ENCODE measurements around the gene CNPY4. TPM values are rescaled to one million over a fixed set of nuclear protein-coding genes. Genes with fewer than 3 reads are reported as not detected.
A peak's percentile ranks its signal among the peaks of the same experiment; 100 is the strongest.

CNPY4 gene
- total RNA-seq, 1 experiment from 2014 or later, result 10.4 TPM

DNA sequence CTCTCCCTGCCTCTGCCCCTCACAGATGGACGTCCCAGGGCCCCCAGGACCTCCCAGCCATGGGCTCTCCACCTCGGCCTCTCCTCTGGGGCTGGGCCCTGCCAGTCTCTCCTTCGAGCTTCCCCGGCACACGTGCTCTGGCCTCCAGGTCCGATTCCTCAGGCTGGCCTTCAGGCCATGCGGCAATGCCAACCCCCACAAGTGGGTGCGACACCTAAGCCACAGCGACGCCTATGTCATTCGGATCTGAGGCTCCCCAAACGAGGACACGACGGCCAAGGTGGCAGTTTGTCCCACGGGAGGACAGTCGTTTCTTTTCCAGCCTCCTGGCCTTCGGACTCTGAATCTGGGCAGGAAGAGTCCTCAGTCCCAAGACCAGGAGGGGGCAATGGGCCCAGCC, 12.8 kb upstream of the CNPY4 start:
- Mint-ChIP-seq H3K4me3 (peak overlapping the region in 1 of 2 experiments; percentile 57; a peak in 1 of 5 replicates), H3K27me3 (ENCODE audit: low read depth) (no peaks in the 10 kb centered on the region; the same call in 1 of the 2 replicates), H3K4me1 (peaks cover 3 to 6% of the 10 kb centered on the region in 2 experiments; a peak in 3 of 4 replicates), H3K27ac (no peak overlapping the region), H3K36me3 (ENCODE audit: insufficient read depth in 1 of 3, low read depth in 3 of 3) (peaks cover 53 to 76% (median 75%) of the 10 kb centered on the region in 3 experiments), H3K9me3 (no peaks in the 10 kb centered on the region)
- H2BK12ac ChIP-seq (ENCODE audit: insufficient read length, low read depth, low read length), result no peak overlapping the region
- no peaks in the 10 kb centered on the region for H3K4me1 ChIP-seq (ENCODE audit: insufficient read depth, low read length)
- no peak overlapping the region for H4K8ac ChIP-seq (replicated peaks; ENCODE audit: insufficient read length, low read depth, low read length)
- H3K23me2 ChIP-seq (ENCODE audit: insufficient read length, low read depth, low read length, poor library complexity, severe bottlenecking), result no peaks in the 10 kb centered on the region
- no peak overlapping the region for H4K5ac ChIP-seq (ENCODE audit: insufficient read length, low read depth, low read length)
- TF ChIP-seq, protein P1, sequence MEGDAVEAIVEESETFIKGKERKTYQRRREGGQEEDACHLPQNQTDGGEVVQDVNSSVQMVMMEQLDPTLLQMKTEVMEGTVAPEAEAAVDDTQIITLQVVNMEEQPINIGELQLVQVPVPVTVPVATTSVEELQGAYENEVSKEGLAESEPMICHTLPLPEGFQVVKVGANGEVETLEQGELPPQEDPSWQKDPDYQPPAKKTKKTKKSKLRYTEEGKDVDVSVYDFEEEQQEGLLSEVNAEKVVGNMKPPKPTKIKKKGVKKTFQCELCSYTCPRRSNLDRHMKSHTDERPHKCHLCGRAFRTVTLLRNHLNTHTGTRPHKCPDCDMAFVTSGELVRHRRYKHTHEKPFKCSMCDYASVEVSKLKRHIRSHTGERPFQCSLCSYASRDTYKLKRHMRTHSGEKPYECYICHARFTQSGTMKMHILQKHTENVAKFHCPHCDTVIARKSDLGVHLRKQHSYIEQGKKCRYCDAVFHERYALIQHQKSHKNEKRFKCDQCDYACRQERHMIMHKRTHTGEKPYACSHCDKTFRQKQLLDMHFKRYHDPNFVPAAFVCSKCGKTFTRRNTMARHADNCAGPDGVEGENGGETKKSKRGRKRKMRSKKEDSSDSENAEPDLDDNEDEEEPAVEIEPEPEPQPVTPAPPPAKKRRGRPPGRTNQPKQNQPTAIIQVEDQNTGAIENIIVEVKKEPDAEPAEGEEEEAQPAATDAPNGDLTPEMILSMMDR (conservative IDR thresholded peaks at IDR 0.05), result no peak
- no peak overlapping the region for H3K14ac ChIP-seq (ENCODE audit: insufficient read depth, low read length)
- H3K4me2 ChIP-seq (ENCODE audit: insufficient read depth, insufficient read length, low read length), result no peak overlapping the region
- WGBS (ENCODE audit: extremely low coverage, insufficient read length, low lambda C conversion rate), result no CpG with 5 or more reads among the region's 17 CpGs
- H3K18ac ChIP-seq (ENCODE audit: insufficient read length, low read depth, low read length), result no peak overlapping the region
- H3K27me3 ChIP-seq (ENCODE audit: insufficient read depth, low read length), result no peaks in the 10 kb centered on the region
- H4K20me1 ChIP-seq (ENCODE audit: control insufficient read depth, insufficient read depth, insufficient read length), result no peaks in the 10 kb centered on the region
- no peak overlapping the region for H3K4ac ChIP-seq (ENCODE audit: low read depth, low read length)
- H3K9ac ChIP-seq (ENCODE audit: extremely low read depth, insufficient read length, low read length), result no peak overlapping the region
- no peak overlapping the region for H2BK120ac ChIP-seq (ENCODE audit: low read depth, low read length, poor library complexity, severe bottlenecking)
- H2BK15ac ChIP-seq (ENCODE audit: low read depth, low read length), result no peak overlapping the region
- H3K79me2 ChIP-seq (ENCODE audit: insufficient read depth, low read length), result no peaks in the 10 kb centered on the region
- no peak overlapping the region for H3K23ac ChIP-seq (ENCODE audit: insufficient read length, low read depth, low read length)
- no peak overlapping the region for H2BK5ac ChIP-seq (ENCODE audit: insufficient read length, low read length)
- H3K56ac ChIP-seq (ENCODE audit: insufficient read length, low read depth, low read length), result no peak overlapping the region
- no peak overlapping the region for H3K27ac ChIP-seq (ENCODE audit: insufficient read length, low read depth, low read length)
- no peak overlapping the region for H2BK20ac ChIP-seq (ENCODE audit: low read depth, low read length, poor library complexity, severe bottlenecking)
- no peak overlapping the region for H4K91ac ChIP-seq (ENCODE audit: insufficient read length, low read depth, low read length)
- H3K9me3 ChIP-seq (ENCODE audit: control insufficient read depth, low read depth, low read length), result no peaks in the 10 kb centered on the region
- no peak for DNase-seq
- H2AK5ac ChIP-seq (ENCODE audit: insufficient read length, low read length), result no peak overlapping the region
- no peak overlapping the region for H3T11ph ChIP-seq (ENCODE audit: low read length)
- no peak overlapping the region for H2AFZ ChIP-seq (ENCODE audit: low read length)
- no peaks in the 10 kb centered on the region for H3K79me1 ChIP-seq (ENCODE audit: insufficient read depth, low read depth, low read length, poor library complexity, severe bottlenecking)

All from H9 (cell line).